HK-2 (cell line): ENCODE measurements around the gene S100P.

ENCODE experiments used
- DNase-seq: peaks from one replicate; pipeline ENCODE4 v3.0.0-alpha.2; 2018; ENCODE audit not compliant: unreplicated experiment

Gene S100P

DNA sequence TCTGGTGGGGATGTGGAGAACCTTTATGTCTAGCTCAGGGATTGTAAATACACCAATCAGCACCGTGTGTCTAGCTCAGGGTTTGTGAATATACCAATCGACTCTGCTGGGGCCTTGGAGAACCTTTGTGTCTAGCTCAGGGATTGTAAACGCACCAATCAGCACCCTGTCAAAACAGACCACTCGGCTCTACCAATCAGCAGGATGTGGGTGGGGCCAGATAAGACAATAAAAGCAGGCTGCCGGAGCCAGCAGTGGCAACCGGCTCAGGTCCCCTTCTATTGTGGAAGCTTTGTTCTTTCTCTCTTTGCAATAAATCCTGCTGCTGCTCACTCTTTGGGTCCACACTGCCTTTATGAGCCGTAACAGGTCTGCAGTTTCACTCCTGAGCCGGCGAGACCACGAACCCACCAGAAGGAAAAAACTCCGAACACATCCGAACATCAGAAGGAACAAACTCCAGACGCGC is 20.5 kb upstream of the S100P start:
- peak; percentile 63 for DNase-seq

DNA sequence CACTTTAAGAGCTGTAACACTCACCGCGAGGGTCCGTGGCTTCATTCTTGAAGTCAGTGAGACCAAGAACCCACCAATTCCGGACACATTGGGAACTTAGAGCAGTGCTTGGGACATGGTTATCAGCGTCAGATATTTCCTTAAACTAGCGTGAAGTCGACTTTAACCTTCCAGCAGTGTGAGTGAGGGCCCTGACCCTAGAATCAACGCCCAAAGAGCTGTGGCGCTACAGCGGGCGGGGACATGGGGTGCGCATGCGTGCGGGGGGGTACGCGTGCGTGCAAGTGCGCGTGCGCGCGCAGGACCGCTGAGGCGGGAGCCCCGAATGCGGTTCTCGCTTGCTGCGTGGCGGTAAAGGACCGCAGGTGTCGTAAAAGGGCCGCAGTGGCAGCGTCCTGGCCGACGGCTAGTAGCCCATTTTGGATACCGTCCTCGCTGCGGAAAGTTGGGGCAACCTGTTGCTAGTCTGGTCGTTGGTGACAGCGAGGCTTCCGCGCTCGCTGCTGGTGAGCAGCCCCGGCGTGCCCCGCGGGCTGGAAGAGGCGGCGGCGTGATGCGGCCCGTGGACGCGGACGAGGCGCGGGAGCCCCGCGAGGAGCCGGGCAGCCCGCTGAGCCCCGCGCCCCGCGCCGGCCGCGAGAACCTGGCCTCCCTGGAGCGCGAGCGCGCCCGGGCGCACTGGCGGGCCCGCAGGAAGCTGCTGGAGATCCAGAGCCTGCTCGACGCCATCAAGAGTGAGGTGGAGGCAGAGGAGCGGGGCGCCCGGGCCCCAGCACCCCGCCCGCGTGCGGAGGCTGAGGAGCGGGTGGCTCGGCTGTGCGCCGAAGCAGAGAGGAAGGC is 19.8 kb upstream of the S100P start:
- DNase-seq = peak; percentile 95

DNA sequence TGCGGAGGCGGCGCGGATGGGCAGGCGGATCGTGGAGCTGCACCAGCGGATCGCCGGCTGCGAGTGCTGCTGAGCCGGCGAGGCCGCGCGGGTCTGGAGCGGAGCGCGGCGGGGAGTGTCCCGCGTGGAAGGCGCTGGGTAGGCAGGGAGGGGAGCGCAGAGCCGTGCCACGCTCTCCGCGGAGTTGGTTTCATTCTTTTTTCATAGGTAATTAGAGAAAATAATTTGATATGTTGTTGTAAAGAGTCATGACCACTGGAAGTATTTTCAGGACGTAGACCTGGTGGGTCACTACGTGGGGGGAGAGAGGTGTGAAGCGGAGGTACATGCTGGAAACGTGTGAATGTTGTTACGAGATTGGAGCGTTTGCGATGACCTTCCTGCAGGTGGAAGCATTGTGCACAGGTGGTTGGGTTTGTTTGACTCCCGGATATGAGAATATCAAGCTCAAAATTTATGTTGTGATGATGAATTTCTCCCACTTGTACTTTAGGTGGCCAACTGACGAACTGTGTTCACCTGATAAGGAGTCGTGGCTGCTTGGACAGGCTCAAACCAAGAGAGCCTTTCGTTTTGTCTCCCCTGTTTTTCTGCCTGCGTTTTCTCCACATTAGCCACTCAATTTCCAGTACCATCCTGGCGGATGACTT is 19.1 kb upstream of the S100P start:
- DNase-seq = peak; percentile 47

DNA sequence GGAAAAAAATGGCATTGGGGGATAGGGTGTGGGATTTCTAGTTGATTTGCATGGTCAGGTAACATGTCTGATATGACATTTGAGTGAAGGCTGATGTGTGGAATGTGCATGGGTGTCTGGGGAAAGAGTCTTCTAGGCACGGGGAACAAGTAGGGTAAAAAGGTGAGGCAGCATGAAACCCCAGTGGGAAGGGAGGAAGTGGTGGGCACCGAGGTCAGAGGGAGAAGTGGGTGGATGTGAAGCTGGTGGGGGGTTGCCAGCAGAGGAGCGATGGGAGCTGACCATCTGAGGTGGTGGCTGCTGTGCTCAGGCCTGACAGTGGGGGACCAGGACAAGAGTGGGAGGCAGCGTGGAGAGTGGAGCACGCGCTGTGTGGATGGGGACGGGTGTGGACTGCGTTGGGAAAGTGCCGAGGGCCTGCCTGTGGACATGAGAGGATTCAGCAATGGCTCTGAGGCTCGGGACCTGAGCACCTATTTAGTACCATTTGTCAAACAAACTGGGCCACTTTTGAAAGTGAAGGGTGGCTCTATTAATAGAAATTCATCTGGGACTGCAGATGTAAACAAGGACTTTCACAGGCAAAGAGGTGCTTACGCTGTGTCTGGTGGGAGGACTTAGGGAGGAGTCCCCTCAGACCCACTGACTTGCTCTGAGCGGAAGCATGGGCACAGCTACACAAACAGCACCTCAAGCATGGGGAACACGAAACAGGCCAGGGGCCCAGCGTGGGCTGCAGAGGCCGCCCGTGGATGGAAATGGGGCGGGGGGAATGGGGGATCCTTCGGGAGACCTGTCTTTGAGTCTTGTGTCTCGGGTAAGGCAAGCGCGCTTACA is 16.7 kb upstream of the S100P start:
- DNase-seq = no peak

DNA sequence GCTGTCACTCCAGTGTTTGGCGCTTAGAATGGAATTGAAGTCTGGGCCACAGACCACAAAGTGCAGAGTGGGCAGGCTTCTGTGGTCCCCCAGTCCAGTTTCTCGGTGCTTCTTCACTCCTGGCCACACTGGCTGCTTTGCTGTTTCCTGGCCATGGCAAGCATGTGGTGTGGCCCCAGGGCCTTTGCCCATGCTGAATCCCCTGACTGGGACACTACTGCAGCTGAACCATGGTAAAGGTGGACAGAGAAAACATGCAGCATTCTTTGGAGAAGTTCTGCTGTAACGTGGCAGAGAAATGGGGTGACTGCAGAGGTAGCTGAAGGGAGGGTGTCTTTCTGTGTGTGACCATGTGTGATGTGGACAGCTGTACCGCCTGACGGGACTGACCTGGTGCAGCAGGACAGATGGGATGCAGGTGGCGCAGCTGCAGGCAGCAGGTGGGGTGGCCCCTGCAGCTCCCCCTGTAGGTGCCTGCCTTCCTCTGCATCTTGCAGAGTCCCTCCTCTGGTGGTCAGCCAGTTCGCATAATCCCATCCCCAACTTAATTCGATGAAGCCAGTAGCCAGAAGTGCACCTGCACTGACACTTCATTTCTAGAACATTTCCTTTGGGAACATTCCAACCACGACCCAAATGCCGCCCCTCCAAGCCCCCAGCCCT is 13.2 kb upstream of the S100P start:
- no peak for DNase-seq

DNA sequence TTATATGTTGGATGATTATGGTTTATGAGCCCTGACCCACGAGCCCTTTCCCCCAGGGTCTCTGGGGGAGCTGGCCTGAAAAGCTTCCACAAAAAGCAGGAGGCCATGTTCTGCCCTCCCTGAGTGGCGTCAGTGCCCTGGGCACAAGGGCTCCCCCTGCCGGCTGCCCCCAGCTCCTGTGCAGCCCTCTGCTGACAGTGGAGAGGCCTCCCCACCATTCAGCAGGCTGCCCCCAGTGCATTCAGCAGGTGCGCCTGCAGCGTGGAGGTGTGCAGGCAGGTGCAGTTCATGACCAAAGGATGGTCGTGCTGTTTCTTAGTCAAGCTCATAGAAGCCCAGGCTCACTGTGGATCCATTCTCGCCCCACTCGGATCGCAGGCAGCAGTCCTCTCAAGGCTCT is 12.5 kb upstream of the S100P start:
- no peak for DNase-seq

DNA sequence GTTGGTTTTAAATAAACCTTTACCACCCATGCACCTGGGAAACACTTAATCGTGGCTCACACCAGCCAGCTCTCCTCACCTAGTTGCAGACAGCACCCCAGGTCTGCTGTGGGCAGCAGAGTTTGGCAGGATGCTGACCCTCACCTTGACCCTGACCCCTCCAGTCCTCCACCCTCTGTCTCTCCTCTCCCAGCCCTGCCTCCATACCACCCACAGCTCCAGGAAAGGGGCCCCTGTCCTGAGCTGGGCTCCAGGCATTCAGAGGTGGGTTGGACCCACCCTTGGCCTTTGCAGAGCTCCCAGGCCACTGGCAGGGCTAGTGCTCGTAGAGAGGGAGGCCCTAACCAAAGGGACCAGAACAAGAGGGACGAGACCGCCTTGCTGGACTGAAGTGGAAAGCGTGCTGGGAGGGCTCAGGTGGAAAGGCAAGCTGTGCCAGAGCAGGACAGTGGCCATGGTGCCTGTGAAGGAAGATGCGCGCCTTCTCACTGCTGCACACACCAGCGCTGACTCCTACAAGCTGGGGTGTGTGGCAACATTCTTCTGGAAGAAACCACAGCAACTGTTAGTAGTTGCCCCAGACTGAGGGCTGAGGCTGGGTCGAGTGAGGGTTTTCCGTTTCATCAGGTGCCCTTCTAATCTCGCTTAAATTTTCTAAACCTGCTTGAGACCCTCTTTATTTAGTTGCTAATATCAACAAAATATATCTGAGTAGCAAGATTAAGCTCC is 10.7 kb upstream of the S100P start:
- DNase-seq = no peak

DNA sequence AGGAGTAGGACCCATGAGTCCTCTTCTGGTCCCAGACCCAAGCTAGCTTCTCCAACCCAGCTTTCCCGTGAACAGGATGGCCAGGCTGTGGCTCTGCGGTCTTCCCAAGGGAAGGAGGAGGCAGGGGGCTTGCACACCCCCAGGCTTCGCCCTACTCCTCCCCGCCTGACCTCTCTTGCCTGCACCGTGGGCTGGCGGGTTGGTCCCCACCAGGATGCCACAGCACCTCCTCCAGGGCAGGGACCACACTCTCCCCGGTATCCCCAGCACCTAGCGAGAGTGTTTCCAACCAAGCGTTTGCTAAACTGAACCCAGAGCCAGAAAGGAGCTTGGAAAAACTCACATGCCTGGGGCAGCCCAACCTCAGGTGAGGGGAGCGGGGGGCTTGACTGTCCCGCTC is 9.0 kb upstream of the S100P start:
- DNase-seq = no peak

DNA sequence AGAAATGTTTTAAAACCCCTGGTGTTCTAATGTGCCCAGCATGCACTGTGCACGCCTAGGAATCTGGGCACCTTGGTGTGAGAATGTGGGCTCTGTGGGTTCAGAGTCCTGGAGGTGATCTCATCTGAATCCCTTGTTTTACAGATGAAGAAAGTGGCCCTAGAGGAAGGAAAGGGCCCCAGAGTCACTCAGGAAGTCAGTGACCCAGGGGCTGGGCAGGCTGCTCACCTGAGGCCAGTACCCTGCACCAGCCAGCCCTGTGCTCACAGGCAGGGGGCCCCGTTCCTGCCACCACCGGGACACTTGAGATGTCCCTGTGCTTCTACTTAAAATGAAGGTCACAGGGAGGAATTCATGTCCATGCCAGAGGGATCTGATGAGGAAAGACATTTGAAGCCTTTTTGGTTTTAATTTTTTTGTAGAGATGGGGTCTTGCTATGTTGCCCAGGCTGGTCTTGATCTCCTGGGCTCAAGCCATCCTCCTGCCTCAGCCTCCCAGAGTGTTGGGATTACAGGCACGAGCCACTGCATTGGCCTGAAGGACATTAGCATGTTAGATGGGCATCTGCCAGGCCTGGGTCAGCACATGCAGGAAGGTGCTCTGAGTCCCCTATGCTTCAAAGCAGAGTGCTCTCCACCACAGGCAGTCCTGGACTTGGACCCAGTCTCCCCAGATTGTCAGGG is 7.4 kb upstream of the S100P start:
- DNase-seq = no peak

DNA sequence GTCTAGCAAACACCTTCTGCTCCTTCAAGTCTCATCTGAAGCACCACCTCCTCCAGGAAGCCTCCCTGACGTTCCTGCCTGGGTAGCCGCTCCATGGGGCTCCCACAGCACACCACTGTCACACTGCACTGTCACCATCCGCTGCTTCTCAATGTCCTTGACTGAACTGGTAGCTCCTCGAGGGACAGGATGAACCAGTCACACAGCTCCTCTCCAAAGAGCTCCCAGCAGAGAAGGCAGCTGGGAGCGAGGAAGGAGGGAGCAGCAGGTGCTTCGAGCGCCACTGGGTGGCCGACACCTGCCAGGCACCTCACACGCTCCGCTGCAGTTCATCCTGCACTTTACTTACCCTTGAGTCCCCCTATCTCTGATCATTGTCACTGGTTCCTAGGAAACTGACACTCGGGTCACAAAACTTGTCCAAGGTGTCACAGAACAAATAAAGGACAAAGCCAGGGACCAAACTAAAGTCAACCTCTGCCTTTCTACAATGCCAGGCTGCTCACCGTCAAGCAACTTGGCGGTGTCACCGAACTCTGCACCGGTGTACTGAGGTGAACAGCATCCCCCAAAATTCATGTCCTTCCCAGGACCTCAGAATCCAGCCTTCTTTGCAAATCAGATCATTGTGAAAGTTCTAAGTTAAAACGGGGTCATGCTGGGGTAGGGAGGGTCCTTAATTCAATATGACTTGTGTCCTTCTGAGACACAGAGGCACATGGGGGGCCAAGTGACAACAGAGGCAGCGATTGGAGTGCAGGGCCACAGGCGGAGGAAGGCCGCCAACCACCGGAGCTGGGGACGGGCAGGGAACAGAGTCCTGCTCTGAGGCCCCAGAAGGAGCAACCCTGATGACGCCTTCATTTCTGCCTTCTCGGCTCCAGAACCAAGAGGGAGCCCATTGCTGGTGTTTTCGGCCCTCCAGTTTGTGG is 5.5 kb upstream of the S100P start:
- no peak for DNase-seq

DNA sequence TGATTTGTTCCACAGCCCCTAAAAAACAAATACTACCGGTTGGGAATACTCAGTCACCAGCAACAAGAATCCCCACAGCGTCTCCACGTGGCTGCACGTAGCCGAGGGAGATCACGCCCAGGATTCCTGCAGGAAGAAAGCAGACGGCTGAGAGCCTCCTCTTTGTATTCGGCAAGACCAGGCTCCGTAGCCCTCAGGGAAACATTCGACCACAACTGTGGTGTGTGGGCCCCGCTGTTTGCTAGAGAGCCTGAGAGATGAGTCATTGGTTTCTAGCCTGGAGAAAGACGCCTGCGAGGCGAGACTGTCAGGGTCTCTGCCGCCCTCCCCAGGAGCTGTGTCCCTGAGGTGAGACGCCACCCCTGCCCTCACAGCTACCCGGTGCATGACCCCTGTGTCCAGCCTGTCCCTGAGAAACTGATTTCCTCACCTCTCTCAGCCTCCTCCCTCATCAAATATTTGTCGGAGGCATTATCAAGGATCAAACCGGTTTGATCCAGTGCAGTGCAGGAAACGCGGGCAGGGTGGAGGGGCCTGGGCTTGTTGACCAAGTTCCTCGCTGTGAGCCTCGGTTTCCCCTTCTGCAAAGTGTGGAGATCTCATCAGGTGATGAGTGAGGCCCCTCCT is 4.7 kb upstream of the S100P start:
- peak; percentile 90 for DNase-seq

DNA sequence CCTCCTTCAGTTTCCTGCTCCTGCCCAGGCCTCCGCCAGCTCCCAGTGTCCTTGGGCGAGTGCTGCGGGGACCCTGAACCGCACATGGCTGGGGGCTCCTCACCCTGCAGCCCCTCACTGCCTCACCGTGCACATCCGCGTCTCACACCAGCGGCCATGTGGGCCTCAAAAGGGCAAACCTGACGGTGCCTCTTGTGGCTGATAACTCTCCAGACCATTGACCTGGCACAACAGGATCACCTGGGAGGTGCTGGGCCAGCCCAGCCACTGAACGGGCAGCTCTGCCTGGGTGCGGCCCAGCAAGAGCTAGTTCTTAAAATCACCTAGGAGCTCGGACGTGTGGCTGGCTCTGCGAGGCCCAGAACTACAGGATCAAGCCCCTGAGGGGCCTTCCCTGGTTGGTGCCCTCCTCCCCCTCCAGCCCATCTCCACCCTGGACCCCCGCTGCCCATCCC is 4.1 kb upstream of the S100P start:
- DNase-seq = no peak

DNA sequence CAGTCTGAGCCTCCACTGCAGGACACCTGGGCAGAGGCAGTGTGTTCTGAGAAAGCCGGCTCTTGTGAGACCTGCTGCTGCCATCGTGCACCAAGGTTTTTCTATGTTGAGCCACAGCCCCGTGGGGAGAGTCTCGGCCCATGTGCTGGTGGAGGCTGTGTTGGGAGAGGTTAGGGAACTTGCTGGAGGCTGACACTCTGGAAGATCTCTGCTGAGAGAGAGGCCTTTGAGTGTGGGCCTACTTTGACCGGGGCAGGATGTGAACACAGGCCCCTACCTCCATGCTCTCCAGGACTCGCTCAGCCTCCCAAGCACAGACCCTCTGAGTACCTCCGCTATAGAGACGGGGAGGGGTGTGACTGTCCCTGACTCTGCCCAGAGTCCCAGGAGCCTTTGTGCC is 1.3 kb upstream of the S100P start:
- no peak for DNase-seq

DNA sequence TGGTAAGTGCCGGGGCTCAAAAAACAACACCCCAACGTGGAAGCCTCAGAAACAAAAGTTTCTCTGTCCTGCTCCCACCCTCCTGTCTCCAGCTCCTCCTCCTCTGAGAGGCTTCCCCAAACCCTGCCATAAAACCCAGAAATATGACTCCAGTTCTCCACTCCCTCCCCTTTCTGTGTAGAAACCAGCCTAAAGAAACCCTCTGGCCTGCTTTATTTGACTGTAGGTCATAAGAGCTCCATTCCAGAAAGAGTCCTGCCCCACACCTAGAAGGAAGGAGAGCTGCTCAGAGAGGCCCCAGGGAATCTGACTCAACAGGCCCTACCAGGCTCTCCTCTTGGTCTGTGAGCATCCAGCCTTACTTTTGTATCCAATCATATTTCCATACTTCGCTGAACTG is 872 bp upstream of the S100P start:
- DNase-seq = no peak

DNA sequence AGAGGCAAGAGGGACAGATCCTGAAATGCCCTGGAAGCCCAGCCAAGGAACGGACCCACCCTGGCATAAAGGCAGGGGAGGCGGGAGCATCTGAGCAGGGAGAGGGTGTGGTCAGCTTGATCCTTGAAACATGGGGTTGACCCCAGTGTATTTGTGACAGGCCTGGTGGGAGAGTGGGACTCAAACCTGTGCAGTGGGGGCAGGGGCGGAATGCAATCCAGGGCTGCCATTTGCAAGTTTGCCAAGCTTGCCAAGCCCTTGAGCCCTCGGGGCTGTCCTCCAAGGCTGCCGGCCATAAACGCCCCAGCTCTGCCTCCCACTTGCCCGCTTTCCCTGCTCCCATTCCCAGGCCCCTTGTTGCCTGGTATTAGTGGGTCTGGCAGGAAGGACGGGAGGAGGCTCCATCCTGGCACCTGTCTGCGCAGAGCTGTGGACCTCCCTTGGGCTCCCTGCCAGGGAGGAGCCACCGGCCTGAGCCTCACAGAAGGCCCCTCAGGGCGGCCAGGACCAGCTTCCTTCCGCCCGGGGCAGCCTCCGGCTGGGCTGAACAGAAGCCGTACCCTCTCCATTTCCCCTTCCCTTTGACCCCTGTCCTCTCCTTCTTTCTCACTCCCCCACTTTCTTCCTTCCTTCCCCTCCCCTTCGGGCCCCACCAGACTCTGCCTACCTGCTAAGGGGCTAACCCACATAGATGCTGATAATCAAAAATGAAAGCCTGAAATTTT is 661 bp downstream of the S100P start:
- DNase-seq = no peak

DNA sequence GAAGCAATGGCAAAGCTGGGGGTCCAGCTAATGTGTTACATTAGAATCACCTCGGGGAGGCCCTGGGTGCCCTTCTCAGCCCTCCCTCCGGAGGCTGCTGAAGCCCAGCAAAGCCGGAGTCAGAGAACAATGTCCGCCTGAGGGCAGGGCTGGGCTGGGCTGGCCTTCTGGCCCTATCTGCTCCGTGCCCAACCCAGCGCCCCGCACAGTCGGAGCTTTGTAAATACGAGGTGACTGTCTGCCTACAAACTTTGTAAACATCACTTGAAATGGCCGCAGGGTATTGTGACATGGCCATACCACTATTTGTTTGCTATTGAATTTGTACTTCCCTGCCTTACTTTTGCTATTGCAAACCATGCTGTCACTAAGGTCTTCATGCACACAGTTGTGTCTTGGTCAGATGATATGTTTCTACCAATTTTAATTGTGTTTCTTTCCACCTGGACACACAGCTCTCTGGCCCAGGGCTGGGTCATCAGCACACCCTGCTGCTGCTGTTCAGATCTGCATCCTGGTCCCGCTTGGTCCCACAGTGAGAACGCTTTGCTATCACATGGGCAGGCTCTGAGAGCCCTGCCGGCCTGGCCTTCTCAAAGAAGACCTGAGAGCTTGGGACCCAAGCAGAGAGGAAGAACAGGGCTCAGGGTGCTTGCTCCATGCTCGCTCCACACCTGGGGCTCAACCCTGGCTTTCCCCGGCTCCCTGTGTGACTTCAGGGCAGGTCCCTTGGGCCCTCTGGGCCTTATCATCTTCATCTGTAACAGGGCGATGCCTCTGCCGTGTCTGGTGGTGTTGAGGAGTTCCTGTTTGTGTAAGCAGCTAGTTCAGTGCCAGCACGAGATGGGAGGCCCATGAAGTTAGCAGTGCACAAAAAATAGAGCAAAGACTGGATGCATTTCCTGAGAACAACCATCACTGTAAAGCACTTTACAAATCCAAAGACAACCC is 2.3 kb downstream of the S100P start:
- DNase-seq = no peak

DNA sequence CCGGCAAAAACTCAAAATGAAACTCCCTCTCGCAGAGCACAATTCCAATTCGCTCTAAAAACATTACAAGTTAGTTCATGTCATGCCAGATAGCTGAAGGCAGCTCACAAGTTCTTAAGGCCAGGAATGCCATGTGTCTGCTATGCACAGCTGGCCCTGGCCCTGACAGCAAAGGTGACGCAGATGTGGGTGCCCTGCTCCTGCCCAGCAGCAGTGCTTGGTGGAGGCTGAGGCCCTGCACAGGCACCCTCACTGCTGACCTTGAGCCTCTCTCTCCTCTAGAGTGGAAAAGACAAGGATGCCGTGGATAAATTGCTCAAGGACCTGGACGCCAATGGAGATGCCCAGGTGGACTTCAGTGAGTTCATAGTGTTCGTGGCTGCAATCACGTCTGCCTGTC is 2.9 kb downstream of the S100P start:
- DNase-seq = no peak
